ENCODE data around the gene MLYCD.

GRCh38 chr16:83924686-83925085, 25.8 kb downstream of the MLYCD start:
- TF ChIP-seq POLR2A (IDR thresholded peaks at IDR 0.05) (no peak), CTCF (IDR thresholded peaks at IDR 0.05) (no peak)

Measured in right lobe of liver (tissue), 4 donors.